ENCODE measurements around the gene ESYT1.
A peak's percentile ranks its signal among the peaks of the same experiment; 100 is the strongest.
"Not testable (repeated sequence)": the region's sequence is repeated elsewhere in the genome, so short reads cannot be mapped to it uniquely, and the experiment has no call there.

ESYT1 gene

GRCh38 chr12:56101045-56101444 lies 27.0 kb upstream of the ESYT1 start:
- intact Hi-C loops (cut with DNase I): loop anchor here (10.0 kb wide), 2 partner anchors 56 to 106 kb away; partner anchors contain the start of genes RPS26 and SUOX
- no peak for DNase-seq

DNA sequence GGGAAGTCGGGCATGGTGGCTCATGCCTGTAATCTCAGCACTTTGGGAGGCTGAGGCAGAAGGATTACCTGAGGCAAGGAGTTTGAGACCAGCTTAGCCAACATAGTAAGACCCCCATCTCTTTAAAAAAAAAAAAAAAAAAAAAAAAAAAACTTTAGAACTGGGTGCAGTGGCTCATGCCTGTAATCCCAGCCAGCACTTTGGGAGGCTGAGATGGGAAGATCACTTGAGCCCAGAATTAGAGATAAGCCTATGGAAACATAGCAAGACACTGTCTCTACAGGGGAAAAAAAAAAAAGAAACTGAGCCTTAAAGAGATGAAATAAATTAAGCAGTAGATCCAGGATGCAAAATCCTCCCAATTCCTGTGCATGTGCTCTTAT lies 25.4 kb upstream of the ESYT1 start:
- DNase-seq: no peak
- intact Hi-C loops (cut with DNase I): loop anchor here (10.0 kb wide), 2 partner anchors 58 to 108 kb away; partner anchors contain the start of genes RPS26 and SUOX

- intact Hi-C loops (cut with DNase I): loop anchor here (10.0 kb wide), 2 partner anchors 58 to 108 kb away; partner anchors contain the start of genes RPS26 and SUOX
Observed at GRCh38 chr12:56103066-56103711, 24.9 kb upstream of the ESYT1 start.

DNA sequence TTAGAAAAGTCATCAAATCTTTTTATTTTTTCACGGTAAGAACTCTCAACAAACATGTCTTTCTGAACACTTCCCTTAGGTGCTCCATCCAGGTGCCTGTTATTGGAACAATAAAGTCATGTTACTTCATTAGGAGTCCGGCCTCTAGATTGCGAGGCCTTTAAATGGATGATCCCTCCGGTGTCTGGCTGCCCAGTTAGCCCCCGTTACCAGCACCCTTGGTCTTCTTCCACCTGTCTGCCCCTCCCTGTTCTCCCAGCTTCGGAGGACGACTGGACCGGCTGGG lies 24.3 kb upstream of the ESYT1 start:
- DNase-seq: no peak
- intact Hi-C loops (cut with DNase I): loop anchor here (1.0 to 10.0 kb wide), 3 partner anchors 13 to 109 kb away; partner anchors contain the start of genes RPL41, RPS26 and SUOX

More at GRCh38 chr12:56103066-56103711, 24.9 kb upstream of the ESYT1 start:
- DNase-seq: no peak

- intact Hi-C loops (cut with DNase I): loop anchor here (1.0 to 10.0 kb wide), 3 partner anchors 12 to 109 kb away; partner anchors contain the start of genes RPL41, RPS26 and SUOX
Observed at GRCh38 chr12:56104109-56104814, 23.8 kb upstream of the ESYT1 start, which contains the start of gene PA2G4. TSS of gene PA2G4 (plus strand) at chr12:56104559. CDS start at chr12:56104738, 179 bp downstream.

GRCh38 chr12:56104815-56105608 lies 23.1 kb upstream of the ESYT1 start:
- DNase-seq: peak in 4 of 42 donors; percentile 22 to 50 (median 40)
- intact Hi-C loops (cut with DNase I): loop anchor here (1.0 to 10.0 kb wide), 3 partner anchors 11 to 110 kb away; partner anchors contain the start of genes RPL41, RPS26 and SUOX

More at GRCh38 chr12:56104109-56104814, 23.8 kb upstream of the ESYT1 start, which contains the start of gene PA2G4:
- peak; percentile 93 to 99 (median 98) for DNase-seq

GRCh38 chr12:56105609-56105902 lies 22.5 kb upstream of the ESYT1 start:
- intact Hi-C loops (cut with DNase I): loop anchor here (10.0 kb wide), 2 partner anchors 61 to 111 kb away; partner anchors contain the start of genes RPS26 and SUOX
- DNase-seq: no peak

DNA sequence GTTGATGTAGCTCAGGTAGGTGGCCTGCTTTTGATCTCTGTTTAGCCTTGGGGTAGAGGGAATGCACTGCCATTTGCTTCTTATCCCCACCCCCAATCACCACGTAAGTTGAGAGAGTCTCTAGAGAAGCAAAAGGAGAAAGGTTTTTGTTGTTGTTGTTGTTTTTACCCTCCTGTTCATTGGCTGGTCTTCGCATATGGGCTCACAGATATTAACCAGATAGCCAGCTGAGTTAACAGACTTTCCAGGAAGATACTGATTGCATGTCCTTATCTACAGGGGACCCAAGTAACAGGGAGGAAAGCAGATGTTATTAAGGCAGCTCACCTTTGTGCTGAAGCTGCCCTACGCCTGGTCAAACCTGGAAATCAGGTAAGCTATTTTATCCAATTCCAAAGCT lies 20.8 kb upstream of the ESYT1 start:
- DNase-seq: no peak
- intact Hi-C loops (cut with DNase I): loop anchor here (10.0 kb wide), 2 partner anchors 62 to 112 kb away; partner anchors contain the start of genes RPS26 and SUOX

DNA sequence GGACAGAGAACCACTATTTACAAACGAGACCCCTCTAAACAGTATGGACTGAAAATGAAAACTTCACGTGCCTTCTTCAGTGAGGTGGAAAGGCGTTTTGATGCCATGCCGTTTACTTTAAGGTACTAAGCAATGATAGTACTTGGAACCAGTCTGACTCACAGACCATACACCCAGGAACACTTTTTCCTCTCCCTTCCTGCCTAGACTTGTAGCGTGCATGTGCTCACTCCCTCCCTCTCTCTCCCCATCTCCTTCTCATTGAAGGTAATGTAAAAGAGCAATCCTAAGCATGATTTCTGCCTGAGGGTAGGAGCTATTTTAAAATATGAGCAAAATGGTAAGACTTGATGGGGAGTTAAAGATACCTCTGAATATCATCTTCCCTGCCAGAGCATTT lies 17.5 kb upstream of the ESYT1 start:
- intact Hi-C loops (cut with DNase I): no loop called here
- DNase-seq: no peak

DNA sequence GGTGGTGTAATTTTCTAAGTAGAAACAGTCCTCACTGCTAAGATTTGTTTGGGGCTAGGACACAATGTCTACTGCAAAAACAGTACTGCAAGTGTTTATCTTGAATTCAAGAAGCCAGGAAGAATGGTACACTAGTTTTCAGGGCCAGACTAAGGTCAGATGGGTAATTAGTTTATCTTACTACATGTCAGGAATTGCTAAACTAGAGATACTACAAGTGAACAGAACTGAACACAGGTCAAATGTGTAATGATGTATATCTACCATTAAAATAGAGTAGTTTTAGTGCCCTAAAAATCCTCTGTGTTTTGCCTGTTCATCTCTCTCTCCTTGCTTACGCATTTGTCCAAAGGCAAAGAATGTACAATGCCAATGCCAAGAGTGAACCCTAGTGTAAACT lies 14.0 kb upstream of the ESYT1 start:
- DNase-seq: no peak
- intact Hi-C loops (cut with DNase I): no loop called here

- intact Hi-C loops (cut with DNase I): loop anchor here (5.0 kb wide), 1 partner anchor 37 kb away; the partner anchor contains the start of gene MYL6B
- peak in 5 of 42 donors; percentile 6 to 30 (median 18) for DNase-seq
Observed at GRCh38 chr12:56115329-56115728, 12.7 kb upstream of the ESYT1 start.

DNA sequence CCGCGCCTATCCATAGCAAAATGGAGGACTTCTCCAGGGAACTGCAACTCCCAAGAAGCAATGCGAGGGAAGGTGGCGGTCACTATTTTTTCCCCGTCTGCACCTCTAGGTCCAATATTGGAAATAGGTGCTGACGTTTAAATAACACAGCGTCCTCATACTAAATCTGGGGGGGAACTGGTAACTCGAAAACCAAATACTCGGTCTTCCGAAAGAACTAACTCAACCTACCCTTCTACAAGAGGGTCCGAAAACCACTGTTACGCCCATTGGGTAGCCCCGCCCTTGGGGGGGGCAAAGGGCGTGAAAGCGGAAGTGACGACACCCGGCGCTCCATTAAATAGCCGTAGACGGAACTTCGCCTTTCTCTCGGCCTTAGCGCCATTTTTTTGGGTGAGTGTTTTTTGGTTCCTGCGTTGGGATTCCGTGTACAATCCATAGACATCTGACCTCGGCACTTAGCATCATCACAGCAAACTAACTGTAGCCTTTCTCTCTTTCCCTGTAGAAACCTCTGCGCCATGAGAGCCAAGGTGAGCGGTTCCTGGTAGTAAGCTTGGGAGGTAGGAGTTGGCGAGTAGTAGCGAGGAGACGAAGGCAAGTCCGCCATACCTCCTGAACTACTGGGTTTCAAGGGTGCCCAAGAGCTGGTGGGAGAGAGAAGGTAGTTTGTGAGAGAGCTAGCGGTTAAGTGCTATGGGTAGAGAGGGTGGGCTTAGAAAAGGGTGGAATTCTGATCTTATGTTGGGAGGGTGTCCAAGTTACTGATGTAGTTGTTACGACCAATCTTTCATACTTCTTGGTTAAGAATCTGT lies 11.6 kb upstream of the ESYT1 start, which contains the start of gene RPL41:
Gene RPL41, plus strand, starts transcription at position 367 of the 815 bp plus-strand sequence.
- peak; percentile 91 to 99 (median 96) for DNase-seq
- intact Hi-C loops (cut with DNase I): loop anchor here (1.0 to 5.0 kb wide), 2 partner anchors 12 to 36 kb away; partner anchors contain the start of genes MYL6B and PA2G4

DNA sequence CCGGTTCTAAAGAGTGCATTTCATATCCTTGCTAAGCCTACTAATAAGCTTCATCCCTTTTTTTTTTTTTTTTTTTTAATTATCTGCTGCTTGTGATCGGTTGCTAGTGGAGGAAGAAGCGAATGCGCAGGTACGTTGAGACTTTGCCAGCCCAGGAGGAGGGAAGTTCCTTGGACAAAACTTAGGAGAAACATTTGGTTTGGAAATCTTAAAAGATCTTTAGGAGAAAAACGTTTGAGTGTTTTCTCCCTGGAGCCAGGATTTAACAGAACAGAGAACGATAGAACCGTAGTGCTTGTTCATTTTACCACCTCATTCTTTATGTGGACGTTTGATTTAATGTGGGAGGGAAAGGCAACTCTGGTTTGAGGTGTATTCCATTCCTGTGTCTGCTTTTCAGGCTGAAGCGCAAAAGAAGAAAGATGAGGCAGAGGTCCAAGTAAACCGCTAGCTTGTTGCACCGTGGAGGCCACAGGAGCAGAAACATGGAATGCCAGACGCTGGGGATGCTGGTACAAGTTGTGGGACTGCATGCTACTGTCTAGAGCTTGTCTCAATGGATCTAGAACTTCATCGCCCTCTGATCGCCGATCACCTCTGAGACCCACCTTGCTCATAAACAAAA lies 10.9 kb upstream of the ESYT1 start:
- intact Hi-C loops (cut with DNase I): loop anchor here (5.0 kb wide), 1 partner anchor 35 kb away; the partner anchor contains the start of gene MYL6B
- DNase-seq: not testable (repeated sequence)

DNA sequence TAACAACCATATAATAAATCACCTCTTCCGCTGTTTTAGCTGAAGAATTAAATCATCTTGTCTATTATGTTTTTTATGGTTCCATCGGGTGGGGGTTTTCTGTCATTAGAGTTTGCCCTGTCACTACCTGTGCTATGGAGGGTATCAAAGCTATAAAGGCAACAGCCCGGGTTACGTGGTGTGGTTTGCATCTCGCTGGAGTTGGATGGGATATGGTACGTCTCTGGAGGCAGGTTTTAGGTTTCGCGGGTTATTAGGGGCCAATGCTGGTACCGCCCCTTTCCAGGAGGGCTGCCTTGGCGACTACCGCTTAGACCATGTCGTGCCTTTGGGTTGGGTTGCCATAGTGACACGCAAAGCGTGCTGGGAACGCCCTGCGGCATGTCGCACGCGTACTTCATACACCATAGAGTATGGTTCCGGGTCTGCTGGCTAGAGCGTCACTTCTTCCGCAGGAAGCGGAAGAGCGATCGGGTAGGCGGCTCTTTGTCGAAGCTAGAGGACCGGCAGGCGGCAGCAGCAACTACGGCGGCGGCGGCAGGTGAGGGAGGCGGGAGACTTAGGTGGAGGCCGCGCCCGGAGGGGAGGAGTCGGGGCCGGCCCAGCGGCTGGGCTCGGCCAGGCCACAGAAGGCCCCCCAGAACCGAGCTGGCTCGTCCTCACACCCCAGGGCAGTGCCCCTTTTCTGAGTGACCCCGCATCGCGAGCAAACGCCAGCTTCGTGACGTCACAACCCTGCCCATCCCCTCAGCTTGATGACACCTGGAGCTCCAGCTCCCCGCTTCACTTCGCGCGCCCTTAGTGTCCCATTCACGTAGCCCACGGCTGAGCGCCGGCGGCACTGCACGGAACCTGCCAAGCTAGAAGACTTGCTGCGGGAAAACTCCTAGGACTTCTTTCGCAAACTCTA lies 10.0 kb upstream of the ESYT1 start, which contains the start of gene ZC3H10:
Gene ZC3H10, plus strand, starts transcription at position 489 of the 910 bp plus-strand sequence. CDS start 2,297 bp downstream, outside the sequence.
- peak; percentile 92 to 99 (median 97) for DNase-seq
- intact Hi-C loops (cut with DNase I): loop anchor here (5.0 kb wide), 1 partner anchor 34 kb away; the partner anchor contains the start of gene MYL6B

DNA sequence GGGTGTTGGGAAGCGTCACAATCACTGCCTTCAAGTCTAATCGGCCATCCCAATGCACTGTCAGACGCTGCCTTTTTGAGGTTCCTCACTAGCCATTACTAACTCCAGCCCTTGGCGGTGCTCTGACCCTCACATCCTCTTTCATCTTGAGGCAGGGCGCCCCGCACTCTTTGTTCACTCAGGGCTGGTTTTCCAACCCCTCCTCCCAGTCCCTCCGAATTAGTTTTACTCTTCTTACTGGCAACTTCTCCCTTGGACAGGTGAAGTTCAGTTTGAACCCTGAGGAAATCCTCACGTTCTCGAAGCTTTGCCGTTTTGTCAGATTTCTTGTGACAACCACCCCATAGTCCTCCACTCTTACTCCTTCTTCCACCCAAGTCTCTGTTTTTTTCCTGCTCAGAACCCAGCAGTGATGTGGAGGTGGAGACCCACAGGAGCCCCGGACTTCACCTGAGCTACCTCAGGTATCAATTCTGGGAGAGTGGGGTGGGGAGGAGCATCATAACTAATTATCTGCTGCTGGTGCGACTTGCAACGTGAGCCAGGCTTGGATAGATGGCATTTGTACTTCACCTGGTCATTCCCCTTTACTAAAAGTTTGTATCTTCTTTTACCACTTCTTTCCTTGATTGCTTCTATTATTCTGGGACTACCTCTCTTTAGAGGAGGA lies 9.2 kb upstream of the ESYT1 start:
- no peak for DNase-seq
- intact Hi-C loops (cut with DNase I): loop anchor here (5.0 kb wide), 1 partner anchor 33 kb away; the partner anchor contains the start of gene MYL6B

Data from head of caudate nucleus (tissue), 42 donors.